NCI-H2227 treated with DMSO at 0.1 percent for 48 hours (cell line): ENCODE measurements around the gene STIM1.
"Not testable (repeated sequence)": the region's sequence is repeated elsewhere in the genome, so short reads cannot be mapped to it uniquely, and the experiment has no call there.

Experiments used
- DNase-seq: peaks from one replicate; lab custom pipeline; 2025; lab: John Stamatoyannopoulos, UW

The STIM1 gene

DNA sequence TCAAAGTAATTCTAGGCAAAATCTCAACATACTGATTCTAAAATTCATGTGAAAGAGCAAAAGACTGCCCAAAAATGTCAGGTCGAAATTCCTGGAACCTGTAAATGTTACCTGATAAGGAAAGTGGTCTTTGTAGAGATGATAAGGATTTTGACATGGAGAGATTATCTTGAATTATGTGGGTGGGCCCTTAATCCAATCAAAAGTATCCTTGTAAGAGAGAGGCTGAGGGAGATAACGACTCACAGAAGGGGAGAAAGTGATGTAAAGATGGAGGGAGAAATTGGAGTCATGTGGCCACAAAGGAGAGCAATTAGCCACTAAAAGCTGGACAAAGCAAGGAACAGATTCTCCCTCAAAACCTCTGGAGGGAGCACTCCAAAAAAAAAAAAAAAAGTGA lies 259.7 kb downstream of the STIM1 start:
- DNase-seq = no peak

DNA sequence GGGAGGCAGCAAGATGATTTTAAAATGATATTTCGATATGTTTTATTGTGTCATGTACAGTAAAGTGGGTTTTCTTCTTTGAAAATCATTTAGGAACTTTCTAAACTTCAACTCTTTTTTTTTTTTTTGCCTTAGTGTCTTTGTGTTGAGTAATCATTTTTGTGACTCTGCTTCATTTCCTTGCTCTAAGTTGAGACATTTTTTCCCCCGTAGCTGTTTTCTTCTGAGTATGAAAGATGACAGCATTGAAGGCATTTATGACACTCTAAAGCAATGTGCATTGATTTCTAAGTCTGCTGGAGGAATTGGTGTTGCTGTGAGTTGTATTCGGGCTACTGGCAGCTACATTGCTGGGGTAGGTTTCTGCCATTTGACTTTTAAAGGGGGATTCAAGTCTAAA lies 262.6 kb downstream of the STIM1 start:
- no peak for DNase-seq

DNA sequence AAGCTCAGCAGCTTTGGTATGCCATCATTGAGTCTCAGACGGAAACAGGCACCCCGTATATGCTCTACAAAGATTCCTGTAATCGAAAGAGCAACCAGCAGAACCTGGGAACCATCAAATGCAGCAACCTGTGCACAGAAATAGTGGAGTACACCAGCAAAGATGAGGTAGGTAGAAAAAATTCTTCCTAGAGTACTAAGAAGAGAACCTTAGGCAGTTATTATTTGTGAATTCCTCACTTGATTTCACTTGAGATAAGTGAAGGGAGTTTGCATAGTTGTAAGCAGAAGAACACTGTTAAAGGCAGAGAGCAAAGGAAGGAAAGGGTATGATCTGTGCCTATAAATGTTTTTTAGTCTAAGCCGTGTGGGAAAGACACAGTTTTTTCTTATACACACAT lies 267.8 kb downstream of the STIM1 start:
- no peak for DNase-seq

DNA sequence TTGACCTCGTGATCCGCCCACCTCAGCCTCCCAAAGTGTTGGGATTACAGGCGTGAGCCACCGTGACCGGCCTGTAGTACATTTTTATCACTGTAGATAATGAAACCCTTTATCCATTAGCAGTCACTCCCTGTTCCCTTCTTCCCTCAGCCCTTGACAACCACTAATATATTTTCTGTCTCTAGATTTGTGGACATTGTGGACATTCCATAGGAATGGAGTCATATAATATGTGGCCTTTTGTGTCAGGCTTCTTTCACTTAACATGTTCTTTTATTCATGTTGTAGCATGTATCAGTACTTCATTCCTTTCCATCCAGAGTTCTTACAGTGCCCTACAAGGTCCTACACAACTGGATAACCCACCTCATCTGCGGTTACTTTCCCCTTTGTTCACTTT lies 269.7 kb downstream of the STIM1 start:
- DNase-seq = no peak

DNA sequence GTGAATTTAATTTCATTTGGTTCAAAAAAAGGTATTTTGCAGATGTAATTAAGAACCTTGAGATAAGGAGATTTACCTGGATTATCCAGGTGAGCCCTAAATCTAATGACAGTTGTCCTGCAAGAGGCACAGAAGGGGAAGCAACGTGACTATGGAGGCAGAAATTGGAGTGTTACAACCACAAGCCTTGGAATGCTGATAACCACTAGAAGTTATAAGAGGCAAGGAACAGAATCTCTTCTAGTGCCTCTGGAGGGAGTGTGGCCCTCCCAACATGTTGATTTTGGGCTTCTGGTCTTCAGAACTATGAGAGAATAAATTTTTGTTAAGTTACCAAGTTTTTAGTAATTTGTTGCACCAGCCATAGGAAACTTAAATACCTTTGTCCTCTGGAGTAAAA lies 271.9 kb downstream of the STIM1 start:
- DNase-seq = no peak

DNA sequence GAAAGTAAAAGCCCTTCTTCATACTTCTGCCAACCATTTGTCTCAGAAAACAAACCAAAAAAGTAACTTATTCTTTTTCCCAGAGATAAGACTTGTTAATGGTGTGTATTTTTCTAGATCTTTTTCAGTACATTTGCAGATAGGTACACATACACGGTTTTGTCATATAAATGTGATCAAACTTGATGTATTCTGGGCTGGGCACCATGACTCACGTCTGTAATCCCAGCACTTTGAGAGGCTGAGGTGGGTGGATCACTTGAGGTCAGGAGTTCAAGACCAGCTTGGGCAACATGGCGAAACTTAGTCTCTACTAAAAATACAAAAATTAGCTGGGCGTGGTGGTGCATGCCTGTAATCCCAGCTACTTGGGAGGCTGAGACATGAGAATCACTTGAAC lies 274.8 kb downstream of the STIM1 start:
- DNase-seq = not testable (repeated sequence)

DNA sequence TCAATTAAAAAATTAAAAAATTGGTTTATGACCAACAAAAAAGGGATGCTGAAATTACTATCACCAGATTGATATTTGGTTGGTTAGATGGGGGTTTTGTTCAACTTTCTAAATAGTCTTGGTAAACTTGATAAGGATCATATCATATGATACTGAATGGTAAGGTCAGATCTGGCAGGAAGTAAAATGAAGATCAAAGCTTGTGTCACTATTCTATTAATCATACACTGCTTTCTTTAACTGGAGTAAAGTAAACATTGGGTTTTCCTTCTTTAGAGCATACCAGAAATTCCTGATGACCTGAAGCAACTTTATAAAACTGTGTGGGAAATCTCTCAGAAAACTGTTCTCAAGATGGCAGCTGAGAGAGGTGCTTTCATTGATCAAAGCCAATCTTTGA lies 279.3 kb downstream of the STIM1 start:
- DNase-seq = no peak

DNA sequence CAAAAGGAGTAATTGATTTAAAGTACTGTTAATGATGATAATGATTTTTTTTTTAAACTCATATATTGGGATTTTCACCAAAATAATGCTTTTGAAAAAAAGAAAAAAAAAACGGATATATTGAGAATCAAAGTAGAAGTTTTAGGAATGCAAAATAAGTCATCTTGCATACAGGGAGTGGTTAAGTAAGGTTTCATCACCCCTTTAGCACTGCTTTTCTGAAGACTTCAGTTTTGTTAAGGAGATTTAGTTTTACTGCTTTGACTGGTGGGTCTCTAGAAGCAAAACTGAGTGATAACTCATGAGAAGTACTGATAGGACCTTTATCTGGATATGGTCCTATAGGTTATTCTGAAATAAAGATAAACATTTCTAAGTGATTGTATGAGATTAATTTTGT lies 283.0 kb downstream of the STIM1 start:
- no peak for DNase-seq

DNA sequence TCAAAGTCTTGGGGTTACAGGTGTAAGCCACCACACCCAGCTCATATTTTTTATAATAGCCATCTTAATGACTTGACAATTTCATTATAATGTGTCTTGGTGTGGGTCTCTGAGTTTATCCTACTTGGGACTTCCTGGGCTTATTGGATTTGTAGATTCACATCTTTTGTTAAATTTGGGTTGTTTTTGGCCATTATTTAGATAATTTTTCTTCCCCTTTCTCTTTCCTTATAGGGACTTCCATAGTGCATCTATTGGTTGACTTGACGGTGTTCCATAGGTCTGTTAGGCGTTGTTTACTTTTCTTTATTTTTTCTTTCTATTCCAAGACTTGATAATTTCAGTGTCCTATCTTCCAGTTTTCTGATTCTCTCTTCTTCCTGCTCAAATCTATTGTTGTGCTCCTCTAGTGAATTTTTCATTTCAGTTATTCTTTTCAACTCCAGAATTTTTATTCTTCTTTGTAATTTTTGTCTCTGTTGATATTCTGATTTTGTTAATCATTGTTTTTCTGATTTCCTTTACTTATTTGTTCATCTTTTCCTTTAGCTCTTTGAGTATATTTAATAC lies 284.7 kb downstream of the STIM1 start:
- DNase-seq = no peak
